Activated effector memory CD4-positive, alpha-beta T cell treated with anti-CD3 and anti-CD28 coated beads, Interleukin-2, amount 50 U/mL, for 16 hours (primary cell): Measurements from ENCODE around the gene CAMTA1.

Source experiments
- DNase-seq: peaks from one replicate; pipeline ENCODE4 v3.0.0-alpha.2; 2020

The CAMTA1 gene

GRCh38 chr1:7636795-7637526, 851.7 kb downstream of the CAMTA1 start:
- DNase-seq = no peak

DNA sequence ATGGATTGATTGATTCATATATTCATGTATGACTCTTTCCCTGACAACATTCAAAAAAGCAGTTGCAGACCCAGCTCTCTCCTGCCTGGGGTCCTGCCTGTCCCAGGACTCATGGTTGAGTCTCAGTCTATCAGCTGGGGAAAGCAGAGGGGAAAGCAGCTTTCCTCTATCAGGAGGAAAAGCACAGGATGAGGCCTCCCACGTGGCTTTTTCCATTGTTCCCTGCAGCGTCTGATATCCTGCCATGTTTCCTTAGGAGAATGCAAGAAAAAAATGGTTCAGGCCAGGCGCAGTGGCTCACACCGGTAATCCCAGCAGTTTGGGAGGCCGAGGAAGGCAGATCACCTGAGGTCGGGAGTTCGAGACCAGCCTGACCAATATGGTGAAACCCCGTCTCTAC, 852.8 kb downstream of the CAMTA1 start:
- DNase-seq = no peak

- no peak for DNase-seq
These were observed 854.3 kb downstream of the CAMTA1 start for GRCh38 chr1:7639435-7640131.

DNA sequence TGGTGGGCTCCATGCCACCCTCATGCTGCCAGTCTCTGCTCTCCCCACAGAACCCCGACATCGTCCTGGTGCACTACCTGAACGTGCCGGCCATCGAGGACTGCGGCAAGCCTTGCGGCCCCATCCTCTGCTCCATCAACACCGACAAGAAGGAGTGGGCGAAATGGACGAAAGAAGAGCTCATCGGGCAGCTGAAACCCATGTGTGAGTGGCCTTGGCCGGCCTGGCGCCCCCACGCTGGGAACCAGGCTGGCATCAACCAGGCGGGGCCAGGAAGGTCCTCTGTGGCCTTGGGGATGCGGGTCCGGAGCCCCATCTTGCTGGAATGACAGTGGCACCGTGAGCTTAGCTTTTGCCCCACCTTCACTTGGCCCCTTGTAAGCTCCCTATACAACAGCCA, 855.1 kb downstream of the CAMTA1 start:
- DNase-seq = no peak

DNA sequence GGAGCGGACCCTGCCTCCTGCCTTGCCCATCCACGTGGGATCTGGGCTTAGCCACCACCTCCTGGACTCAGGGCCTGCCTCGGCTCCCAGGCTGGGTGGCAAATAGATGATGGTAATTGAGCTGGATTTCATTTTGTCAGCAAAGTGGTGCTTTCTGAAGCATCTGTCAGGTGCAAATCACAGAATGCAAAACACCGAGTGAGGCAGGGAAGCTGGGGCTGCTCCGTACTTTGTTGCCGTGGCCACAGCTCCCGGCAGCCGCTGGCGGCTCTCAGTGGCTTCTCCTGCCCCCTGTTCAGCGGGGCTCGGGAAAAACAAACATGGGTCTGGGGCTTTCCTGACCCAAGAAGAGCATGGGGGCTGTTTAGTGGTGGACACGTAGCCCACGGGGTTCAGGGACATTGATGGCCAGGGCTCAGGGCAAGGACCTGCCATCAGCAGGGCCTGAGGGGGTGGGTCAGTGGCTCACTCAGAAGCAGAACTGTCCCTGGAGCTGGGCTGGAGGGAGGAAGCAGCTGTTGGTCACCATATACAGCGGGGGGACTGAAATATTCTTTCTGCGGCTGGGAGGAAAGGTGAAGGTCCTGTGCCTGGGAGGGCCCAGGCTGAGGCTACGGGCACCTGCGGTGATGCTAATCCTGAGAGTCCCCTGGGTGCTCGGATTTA, 855.8 kb downstream of the CAMTA1 start:
- no peak for DNase-seq

DNA sequence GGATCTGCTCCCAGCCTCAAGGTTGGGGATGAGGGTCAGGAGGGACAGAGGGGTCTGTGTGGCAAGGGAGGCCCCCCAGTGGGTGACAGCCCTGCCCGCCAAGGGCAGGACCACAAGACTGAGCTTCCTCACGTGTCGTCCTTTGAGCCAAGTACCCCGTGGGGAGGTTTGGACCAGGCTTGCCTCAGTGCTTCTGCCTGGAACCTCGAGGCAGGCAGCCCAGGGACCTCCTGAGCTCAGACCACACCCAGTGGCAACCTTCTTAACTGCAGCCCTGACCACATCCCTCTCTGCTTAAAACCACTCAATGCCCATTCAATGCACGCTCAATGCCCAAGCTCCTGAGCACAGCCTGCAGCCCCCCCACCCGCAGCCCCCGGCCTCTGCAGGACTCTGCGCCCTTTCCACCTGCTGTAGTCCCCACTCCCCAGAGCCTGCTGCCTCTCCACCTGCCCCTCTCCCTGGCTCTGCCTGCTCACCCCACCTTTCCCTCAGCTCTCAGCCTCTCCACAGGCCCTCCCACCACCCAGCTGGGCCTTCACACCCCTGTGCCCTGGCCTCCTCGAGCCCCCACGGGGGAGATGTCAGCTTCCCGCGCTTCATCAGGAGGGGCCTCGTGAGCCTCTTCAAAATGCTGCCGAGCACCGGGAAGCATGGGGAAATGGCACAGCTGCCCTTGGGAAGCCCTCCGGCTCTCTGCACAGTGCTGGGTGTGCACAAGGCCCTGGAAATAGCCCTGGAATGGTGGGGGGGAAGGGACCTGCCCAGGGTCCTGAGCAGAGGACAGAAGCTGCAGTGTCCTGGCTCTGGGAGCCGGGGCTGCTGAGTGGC, 856.5 kb downstream of the CAMTA1 start:
- DNase-seq = no peak

- DNase-seq = no peak
These were observed 857.1 kb downstream of the CAMTA1 start for GRCh38 chr1:7642418-7642704.

GRCh38 chr1:7642781-7643529, 857.7 kb downstream of the CAMTA1 start:
- DNase-seq = no peak

DNA sequence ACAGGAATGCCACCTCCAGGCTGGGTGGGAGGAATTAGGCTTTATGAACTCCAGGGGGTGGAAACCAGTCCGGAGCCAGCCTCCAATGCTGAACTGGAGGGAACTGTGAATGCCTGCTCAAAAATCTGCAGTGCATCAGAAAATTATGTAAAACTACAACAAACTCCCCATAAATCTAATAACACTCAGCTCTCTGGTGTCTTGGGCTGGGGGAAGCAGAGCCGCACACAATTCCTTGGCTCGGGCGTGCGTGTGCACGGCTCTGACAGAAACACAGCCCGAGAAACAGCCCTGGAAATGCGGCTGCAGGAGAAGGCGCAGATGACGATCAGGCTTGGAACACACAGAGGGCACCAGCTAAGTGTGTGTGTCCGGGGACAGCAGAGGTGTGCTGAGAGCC, 858.3 kb downstream of the CAMTA1 start:
- no peak for DNase-seq

DNA sequence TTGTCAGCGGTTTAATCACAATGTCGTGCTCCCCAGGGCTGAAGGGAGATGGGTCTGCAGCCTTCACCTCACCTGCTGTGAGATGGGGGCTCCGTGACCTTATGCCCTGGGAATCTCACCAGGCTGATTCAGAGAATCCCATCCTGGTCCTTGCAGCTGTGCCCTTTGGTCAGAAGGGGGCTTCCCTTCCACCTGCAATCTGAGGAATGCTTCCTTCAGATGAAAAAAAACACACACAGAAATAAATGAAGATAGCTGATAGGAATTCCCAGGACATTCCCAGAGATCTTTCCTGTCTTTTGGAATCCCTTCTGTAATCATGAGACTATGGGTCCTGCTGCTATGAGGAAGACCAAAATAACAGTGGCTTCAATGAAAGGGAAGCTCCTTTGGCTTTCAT, 858.8 kb downstream of the CAMTA1 start:
- no peak for DNase-seq

GRCh38 chr1:7644961-7645750, 859.9 kb downstream of the CAMTA1 start:
- DNase-seq = no peak

DNA sequence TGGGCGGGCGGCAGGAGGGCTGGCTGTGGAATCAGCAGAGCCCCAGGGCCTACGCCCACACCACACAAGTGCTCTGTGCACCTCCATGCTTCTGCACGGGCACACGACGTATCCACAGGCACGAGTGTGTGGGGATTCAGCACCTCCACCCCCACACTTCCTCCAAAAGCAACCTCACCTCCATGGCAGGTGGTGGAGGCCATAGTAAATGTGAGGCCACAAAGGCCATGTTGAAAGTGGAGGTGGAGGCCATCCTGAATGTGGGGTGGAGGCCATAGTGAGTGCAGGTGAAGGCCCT, 860.4 kb downstream of the CAMTA1 start:
- no peak for DNase-seq

GRCh38 chr1:7646164-7646563, 860.9 kb downstream of the CAMTA1 start:
- DNase-seq = no peak

GRCh38 chr1:7646981-7647901, 862.0 kb downstream of the CAMTA1 start:
- DNase-seq = peak; percentile 89

GRCh38 chr1:7648761-7649384, 863.6 kb downstream of the CAMTA1 start:
- DNase-seq = no peak

DNA sequence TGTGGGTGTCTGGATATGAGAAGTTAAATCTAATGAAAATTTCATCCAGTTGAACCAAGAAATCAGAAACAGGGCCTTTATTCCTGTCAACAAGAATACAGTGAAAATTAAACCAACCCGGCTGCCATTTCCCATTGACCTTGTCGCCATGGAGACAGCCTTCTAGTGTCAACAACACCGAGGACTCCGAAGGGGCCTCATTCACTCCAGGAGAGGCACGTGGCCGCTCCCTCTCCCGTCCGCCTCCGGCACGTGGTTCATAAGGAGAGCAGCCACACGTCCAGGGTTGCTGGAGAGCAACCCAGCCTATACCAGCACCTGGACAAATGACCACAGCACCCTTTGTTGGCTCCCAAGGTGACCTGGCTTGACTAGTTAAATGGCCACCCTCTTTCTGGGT, 865.5 kb downstream of the CAMTA1 start:
- DNase-seq = no peak

DNA sequence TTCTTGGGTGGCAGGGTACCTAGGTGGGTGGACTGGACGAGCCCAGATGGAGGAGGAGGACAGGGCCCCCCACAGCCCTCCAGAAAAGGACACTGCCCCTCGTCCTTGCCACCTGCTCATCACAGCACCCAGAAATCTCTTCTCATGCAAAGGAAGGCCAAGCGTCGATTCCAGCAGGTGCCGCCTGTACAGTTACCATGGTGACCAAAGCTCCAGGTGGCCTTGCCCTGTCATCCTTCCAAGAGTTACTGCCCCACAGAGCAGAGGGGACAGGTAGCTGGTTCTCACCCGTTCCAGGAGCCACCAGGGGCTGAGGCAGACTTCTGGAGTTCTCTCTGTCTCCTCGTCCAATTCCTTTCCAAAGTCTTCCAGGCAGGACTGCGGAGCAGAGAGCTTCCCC, 865.9 kb downstream of the CAMTA1 start:
- DNase-seq = no peak

- no peak for DNase-seq
These were observed 866.8 kb downstream of the CAMTA1 start for GRCh38 chr1:7652061-7652460.

DNA sequence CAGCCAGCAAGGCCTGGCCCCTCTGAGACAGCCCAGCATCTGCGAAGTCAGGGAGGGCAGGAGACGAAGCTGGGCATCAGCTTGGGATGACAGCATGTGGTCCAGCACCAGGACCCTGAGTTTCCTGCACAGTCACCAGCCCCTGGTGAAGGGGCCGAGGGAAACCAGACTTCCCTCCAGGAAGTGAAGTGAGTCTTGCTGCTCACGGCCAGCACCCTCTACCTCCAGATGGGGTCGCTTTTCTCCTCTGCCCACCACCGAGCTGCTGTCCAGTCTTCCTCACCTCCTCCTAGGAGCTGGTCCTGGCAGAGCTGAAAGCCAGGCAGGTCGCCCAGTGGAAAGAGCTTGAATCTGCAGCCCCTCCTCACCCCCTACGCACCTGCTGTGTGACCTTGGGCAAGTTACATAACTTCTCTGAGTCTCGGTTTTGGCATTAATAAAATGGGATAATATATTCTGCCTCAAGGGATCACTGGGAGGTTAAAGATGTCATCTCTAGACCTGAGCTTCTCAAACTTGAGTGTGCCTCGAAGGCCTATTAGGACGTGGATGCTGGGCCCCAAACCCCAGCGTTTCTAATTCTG, 867.4 kb downstream of the CAMTA1 start:
- no peak for DNase-seq

GRCh38 chr1:7654725-7655124, 869.5 kb downstream of the CAMTA1 start:
- no peak for DNase-seq
